CD8-positive, alpha-beta memory T cell (primary cell): ENCODE results near the gene DGLUCY. TPM values are rescaled to one million over a fixed set of nuclear protein-coding genes. Genes with fewer than 3 reads are reported as not detected.

Source experiments
- CTCF ChIA-PET: fragments of 350-600 bp; sonication (Branson Sonifier 250); formaldehyde crosslinking; loops from one replicate; lab custom pipeline; 2021; ENCODE audit warnings: antibody characterized with exemption; lab: Charles Lee
- POLR2A ChIA-PET: fragments of 350-600 bp; sonication (Branson Sonifier 250); formaldehyde crosslinking; loops from one replicate; lab custom pipeline; 2021; ENCODE audit warnings: antibody characterized with exemption; lab: Charles Lee
- DNase-seq, 5 donors: peaks; one replicate each; pipeline versions ENCODE4 v3.0.0 to v3.0.0-alpha.2; 2020 to 2022; ENCODE audit warnings: mixed read lengths in 1 of 5
- H3K27ac ChIP-seq: one replicate; pipeline ENCODE4 v1.7.0; 2013; ENCODE audit warnings: low read depth, mild to moderate bottlenecking, low read length, moderate library complexity
- H3K27me3 ChIP-seq: 2 replicates; pipeline ENCODE4 v1.7.0; 2013; ENCODE audit warnings: low read length, mild to moderate bottlenecking; ENCODE audit not compliant: insufficient read depth, poor library complexity, severe bottlenecking
- H3K36me3 ChIP-seq: 2 replicates; pipeline ENCODE4 v1.7.0; 2013; ENCODE audit warnings: mild to moderate bottlenecking, low read length, moderate library complexity; ENCODE audit not compliant: insufficient read depth
- H3K4me1 ChIP-seq: 2 replicates; pipeline ENCODE4 v1.7.0; 2013; ENCODE audit warnings: mild to moderate bottlenecking, low read length, moderate library complexity; ENCODE audit not compliant: insufficient read depth
- H3K4me3 ChIP-seq: 2 replicates; pipeline ENCODE4 v1.7.0; 2013; ENCODE audit warnings: mild to moderate bottlenecking, low read length
- H3K9me3 ChIP-seq: 2 replicates; pipeline ENCODE4 v1.7.0; 2013; ENCODE audit warnings: mild to moderate bottlenecking, low read length
- H3K27ac Mint-ChIP-seq, 8 donors: one replicate each; pipeline ENCODE4 v1.8.0; 2020 to 2021; ENCODE audit warnings: mixed read lengths in 8 of 8, mild to moderate bottlenecking in 6 of 8, inconsistent platforms in 3 of 8, moderate library complexity in 3 of 8
- H3K27me3 Mint-ChIP-seq, 2 donors: one replicate each; pipeline ENCODE4 v1.8.0; 2020 to 2021; ENCODE audit warnings: mixed read lengths in 2 of 2, mild to moderate bottlenecking in 1 of 2, moderate library complexity in 1 of 2
- H3K36me3 Mint-ChIP-seq, 3 donors: one replicate each; pipeline ENCODE4 v1.8.0; 2020 to 2021; ENCODE audit warnings: mixed read lengths in 3 of 3, inconsistent platforms in 1 of 3, mild to moderate bottlenecking in 1 of 3
- H3K4me1 Mint-ChIP-seq, 3 donors: one replicate each; pipeline ENCODE4 v1.8.0; 2020 to 2021; ENCODE audit warnings: mixed read lengths in 3 of 3, inconsistent platforms in 1 of 3, mild to moderate bottlenecking in 1 of 3
- H3K4me3 Mint-ChIP-seq, 7 donors: one replicate each; pipeline ENCODE4 v1.8.0; 2020 to 2021; ENCODE audit warnings: mixed read lengths in 7 of 7, mild to moderate bottlenecking in 6 of 7, moderate library complexity in 4 of 7, inconsistent platforms in 2 of 7
- H3K9me3 Mint-ChIP-seq, 5 donors: one replicate each; pipeline ENCODE4 v1.8.0; 2020 to 2022; ENCODE audit warnings: mixed read lengths in 5 of 5, mild to moderate bottlenecking in 3 of 5, moderate library complexity in 2 of 5, inconsistent platforms in 1 of 5
- polyA plus RNA-seq: library from polyadenylated mRNA; unstranded; fragments of 300-500 nt; fragmentation: Illumina TruSeq; gene quantifications from one replicate; pipeline ENCODE4 v1.2.3, GENCODE V29; 2021
- total RNA-seq, 2 experiments: library from RNA; stranded (reverse); gene quantifications; one replicate each; pipeline ENCODE4 v1.2.3, GENCODE V29; 2021

Gene DGLUCY
- total and polyA plus RNA-seq, 3 experiments from 2014 or later = 45.3 to 55.5 (median 48.7) TPM

GRCh38 chr14:91170504-91171121 lies 56.7 kb downstream of the DGLUCY start:
- H3K27me3 Mint-ChIP-seq = no peaks in the 10 kb centered on the region
- no peak overlapping the region for H3K4me3 Mint-ChIP-seq
- no peak overlapping the region for H3K4me3 ChIP-seq
- no peaks in the 10 kb centered on the region for H3K4me1 ChIP-seq
- ChIA-PET POLR2A (no interaction called here), CTCF (interaction anchor here (1.6 to 11.0 kb wide), 2 partner anchors 56 to 268 kb away, joined by 4 to 120 read pairs; no protein-coding TSS in a partner anchor)
- H3K27ac Mint-ChIP-seq = peak overlapping the region in 1 of 8 donors; percentile 21
- peaks cover 3 to 5% (median 5%) of the 10 kb centered on the region in 3 donors for H3K4me1 Mint-ChIP-seq
- peaks cover 26% of the 10 kb centered on the region for H3K36me3 ChIP-seq
- H3K9me3 ChIP-seq = no peaks in the 10 kb centered on the region
- no peaks in the 10 kb centered on the region for H3K27me3 ChIP-seq
- DNase-seq = no peak
- H3K27ac ChIP-seq = no peak overlapping the region
- H3K9me3 Mint-ChIP-seq = no peaks in the 10 kb centered on the region
- peaks cover 8 to 75% (median 18%) of the 10 kb centered on the region in 3 donors for H3K36me3 Mint-ChIP-seq

- no peak for DNase-seq
- Mint-ChIP-seq H3K4me3 (no peak overlapping the region), H3K36me3 (peaks cover 8 to 73% (median 14%) of the 10 kb centered on the region in 3 donors), H3K27me3 (no peaks in the 10 kb centered on the region), H3K27ac (peak overlapping the region in 4 of 8 donors; percentile 40 to 64 (median 58)), H3K4me1 (peaks cover 3 to 5% (median 5%) of the 10 kb centered on the region in 3 donors), H3K9me3 (no peaks in the 10 kb centered on the region)
- no peaks in the 10 kb centered on the region for H3K4me1 ChIP-seq
- H3K9me3 ChIP-seq = no peaks in the 10 kb centered on the region
- H3K36me3 ChIP-seq = peaks cover 25% of the 10 kb centered on the region
- no peak overlapping the region for H3K4me3 ChIP-seq
- POLR2A ChIA-PET = no interaction called here
- no peaks in the 10 kb centered on the region for H3K27me3 ChIP-seq
- CTCF ChIA-PET = interaction anchor here (1.6 to 11.0 kb wide), 3 partner anchors 56 to 268 kb away, joined by 4 to 120 read pairs (median 22); partner anchors contain the start of gene RPS6KA5
- H3K27ac ChIP-seq = no peak overlapping the region
These were observed 57.4 kb downstream of the DGLUCY start for GRCh38 chr14:91171291-91171690.

- peak; percentile 64 to 87 (median 68) for DNase-seq
- Histone ChIP-seq H3K9me3 (no peaks in the 10 kb centered on the region), H3K27ac (no peak overlapping the region), H3K27me3 (no peaks in the 10 kb centered on the region), H3K4me3 (no peak overlapping the region), H3K36me3 (peaks cover 16% of the 10 kb centered on the region), H3K4me1 (peaks cover 10% of the 10 kb centered on the region)
- H3K27me3 Mint-ChIP-seq = peaks cover 0 to 1% of the 10 kb centered on the region in 2 donors
- ChIA-PET CTCF (interaction anchor here (0.7 to 11.0 kb wide), 43 partner anchors 10 to 378 kb away, joined by 3 to 199 read pairs (median 3); partner anchors contain the start of genes DGLUCY, GPR68 and RPS6KA5), POLR2A (interaction anchor here (0.6 to 1.0 kb wide), 4 partner anchors 113 to 415 kb away, joined by 3 to 7 read pairs (median 4); partner anchors contain the start of gene RPS6KA5)
- H3K36me3 Mint-ChIP-seq = peaks cover 12 to 68% (median 15%) of the 10 kb centered on the region in 3 donors
- no peak overlapping the region for H3K4me3 Mint-ChIP-seq
- H3K9me3 Mint-ChIP-seq = no peaks in the 10 kb centered on the region
- H3K4me1 Mint-ChIP-seq = peaks cover 11 to 18% (median 16%) of the 10 kb centered on the region in 3 donors
- peak overlapping the region in 7 of 8 donors; percentile 54 to 88 (median 76) for H3K27ac Mint-ChIP-seq
These were observed 59.4 kb downstream of the DGLUCY start for GRCh38 chr14:91173221-91173670.

- Mint-ChIP-seq H3K4me3 (no peak overlapping the region), H3K27ac (no peak overlapping the region), H3K9me3 (no peaks in the 10 kb centered on the region), H3K36me3 (peaks cover 7 to 64% (median 11%) of the 10 kb centered on the region in 3 donors), H3K4me1 (peaks cover 11 to 18% (median 16%) of the 10 kb centered on the region in 3 donors), H3K27me3 (peaks cover 0 to 1% of the 10 kb centered on the region in 2 donors)
- POLR2A ChIA-PET = interaction anchor here (2.1 kb wide), 1 partner anchor 271 kb away, joined by 7 read pairs; no protein-coding TSS in a partner anchor
- Histone ChIP-seq H3K27ac (no peak overlapping the region), H3K9me3 (no peaks in the 10 kb centered on the region), H3K4me1 (peaks cover 10% of the 10 kb centered on the region), H3K36me3 (peaks cover 16% of the 10 kb centered on the region), H3K4me3 (no peak overlapping the region), H3K27me3 (no peaks in the 10 kb centered on the region)
- DNase-seq = no peak
- CTCF ChIA-PET = interaction anchor here (0.6 to 11.0 kb wide), 26 partner anchors 11 to 379 kb away, joined by 3 to 199 read pairs (median 5); partner anchors contain the start of genes DGLUCY, GPR68 and RPS6KA5
These were observed 60.0 kb downstream of the DGLUCY start for GRCh38 chr14:91173904-91174303.

- Histone ChIP-seq H3K36me3 (peaks cover 16% of the 10 kb centered on the region), H3K4me3 (no peak overlapping the region), H3K27ac (no peak overlapping the region), H3K4me1 (peaks cover 10% of the 10 kb centered on the region), H3K9me3 (no peaks in the 10 kb centered on the region), H3K27me3 (no peaks in the 10 kb centered on the region)
- H3K27me3 Mint-ChIP-seq = peaks cover 0 to 1% of the 10 kb centered on the region in 2 donors
- peak overlapping the region in 7 of 8 donors; percentile 29 to 95 (median 46) for H3K27ac Mint-ChIP-seq
- H3K9me3 Mint-ChIP-seq = no peaks in the 10 kb centered on the region
- no peak overlapping the region for H3K4me3 Mint-ChIP-seq
- H3K4me1 Mint-ChIP-seq = peaks cover 11 to 18% (median 16%) of the 10 kb centered on the region in 3 donors
- ChIA-PET CTCF (interaction anchor here (1.3 to 11.0 kb wide), 8 partner anchors 13 to 273 kb away, joined by 3 to 199 read pairs (median 20); partner anchors contain the start of genes GPR68 and RPS6KA5), POLR2A (interaction anchor here (0.5 to 2.1 kb wide), 3 partner anchors 18 to 791 kb away, joined by 3 to 7 read pairs (median 4); no protein-coding TSS in a partner anchor)
- peaks cover 7 to 57% (median 11%) of the 10 kb centered on the region in 3 donors for H3K36me3 Mint-ChIP-seq
- no peak for DNase-seq
These were observed 61.7 kb downstream of the DGLUCY start for GRCh38 chr14:91175291-91176201.

GRCh38 chr14:91177073-91178034 lies 63.5 kb downstream of the DGLUCY start:
- no peaks in the 10 kb centered on the region for H3K9me3 ChIP-seq
- Mint-ChIP-seq H3K27me3 (peaks cover 0 to 1% of the 10 kb centered on the region in 2 donors), H3K9me3 (no peaks in the 10 kb centered on the region), H3K4me3 (peak overlapping the region in 1 of 7 donors; percentile 34), H3K4me1 (peaks cover 11 to 18% (median 16%) of the 10 kb centered on the region in 3 donors), H3K36me3 (peaks cover 7 to 58% (median 14%) of the 10 kb centered on the region in 3 donors), H3K27ac (peak overlapping the region; percentile 70 to 95 (median 80))
- no peak overlapping the region for H3K27ac ChIP-seq
- H3K4me1 ChIP-seq = peaks cover 10% of the 10 kb centered on the region
- H3K4me3 ChIP-seq = no peak overlapping the region
- ChIA-PET CTCF (interaction anchor here (0.7 to 11.0 kb wide), 48 partner anchors 10 to 281 kb away, joined by 3 to 199 read pairs (median 4); partner anchors contain the start of genes CCDC88C and GPR68), POLR2A (interaction anchor here (0.5 to 1.2 kb wide), 7 partner anchors 69 to 112 kb away, joined by 3 to 16 read pairs (median 3); no protein-coding TSS in a partner anchor)
- peaks cover 16% of the 10 kb centered on the region for H3K36me3 ChIP-seq
- no peaks in the 10 kb centered on the region for H3K27me3 ChIP-seq
- peak; percentile 46 to 76 (median 69) for DNase-seq
